NCI-H1694 treated with DMSO at 0.1 percent for 48 hours (cell line): Measurements from ENCODE around the gene CPT1B.
"Not testable (repeated sequence)": the region's sequence is repeated elsewhere in the genome, so short reads cannot be mapped to it uniquely, and the experiment has no call there.

Experiments
- DNase-seq: peaks from one replicate; lab custom pipeline; 2025; lab: John Stamatoyannopoulos, UW

Gene CPT1B

DNA sequence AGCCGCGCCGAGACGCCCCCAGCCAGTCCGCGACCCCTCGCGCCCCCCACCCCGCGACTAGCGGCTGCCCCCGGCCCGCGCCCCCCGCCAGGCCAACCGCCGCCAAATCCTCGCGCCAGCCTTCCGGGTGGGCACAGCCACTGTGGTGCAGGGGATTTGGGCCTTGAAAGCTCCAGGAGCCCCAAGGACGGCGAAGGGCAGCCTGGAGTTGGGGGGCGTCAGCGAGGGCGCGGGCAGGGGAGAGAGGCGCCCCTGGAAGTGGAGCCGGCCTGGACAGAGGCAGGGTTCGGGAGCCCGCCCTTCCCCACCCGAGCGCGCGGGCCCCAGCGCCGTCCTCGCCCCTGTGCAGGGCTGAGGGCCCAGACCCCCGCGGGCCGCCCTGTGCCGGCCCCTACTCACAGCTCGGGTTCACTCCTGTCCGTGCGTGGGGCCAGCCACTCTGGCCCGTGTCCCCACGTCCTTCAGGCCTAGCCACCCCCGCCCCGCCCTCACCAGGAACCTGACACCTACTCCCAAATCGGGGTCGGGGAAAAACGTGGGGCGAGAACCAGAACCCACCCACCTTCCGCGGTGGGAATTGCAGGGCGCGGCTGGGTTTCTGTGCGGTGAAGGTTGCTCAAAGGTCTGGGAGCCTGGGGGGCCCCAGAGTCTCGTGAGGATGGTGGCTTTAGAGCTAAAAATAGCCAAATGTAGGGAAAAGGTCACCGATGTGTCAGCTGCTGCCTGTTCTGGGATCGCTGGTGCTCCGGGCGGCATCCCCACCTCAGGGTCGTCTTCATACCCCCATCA, at the start of gene CPT1B:
TSS of gene CPT1B (minus strand) at position 441 of the 789 bp plus-strand sequence. CDS start 512 bp downstream, outside the sequence.
- no peak for DNase-seq

- no peak for DNase-seq
Measured at GRCh38 chr22:50626850-50627641, 48.8 kb upstream of the CPT1B start.

DNA sequence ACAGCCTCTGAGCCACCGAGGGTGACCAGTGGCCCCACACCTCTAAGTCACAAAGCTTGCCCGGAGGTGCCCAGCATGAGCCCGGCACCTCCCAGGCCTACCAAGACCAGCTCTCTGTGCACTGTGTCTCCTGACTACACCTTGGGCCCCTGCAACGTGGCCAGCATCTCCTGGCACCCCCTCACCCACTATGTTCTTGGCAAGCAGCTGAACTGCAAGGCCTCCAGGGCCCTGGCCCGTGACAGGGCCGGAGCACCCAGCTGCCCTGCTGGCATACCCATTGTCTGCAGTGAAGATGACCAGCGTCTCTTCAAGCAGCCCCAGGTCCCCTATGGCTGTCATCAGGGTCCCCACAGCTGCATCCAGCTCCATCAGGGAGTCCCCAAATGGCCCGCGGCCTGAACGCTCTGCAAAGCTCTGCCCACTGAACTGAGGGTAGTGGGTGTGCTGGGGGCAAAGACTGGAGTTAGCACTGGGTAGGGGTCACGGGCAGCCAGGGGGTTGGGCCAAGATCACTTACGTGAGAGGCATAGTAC, 48.2 kb upstream of the CPT1B start:
- DNase-seq = no peak

GRCh38 chr22:50625568-50626313, 47.5 kb upstream of the CPT1B start:
- no peak for DNase-seq

GRCh38 chr22:50625131-50625567, 46.9 kb upstream of the CPT1B start:
- DNase-seq = no peak

- no peak for DNase-seq
Measured at GRCh38 chr22:50624347-50625130, 46.3 kb upstream of the CPT1B start.

GRCh38 chr22:50622723-50623327, 44.6 kb upstream of the CPT1B start:
- DNase-seq = no peak

GRCh38 chr22:50621948-50622722, 43.9 kb upstream of the CPT1B start:
- DNase-seq = peak; percentile 6

- no peak for DNase-seq
Measured at GRCh38 chr22:50621356-50621880, 43.2 kb upstream of the CPT1B start.

- peak; percentile 76 for DNase-seq
Measured at GRCh38 chr22:50620593-50621355, 42.5 kb upstream of the CPT1B start.

GRCh38 chr22:50614296-50614695, 36.1 kb upstream of the CPT1B start:
- DNase-seq = not testable (repeated sequence)

- no peak for DNase-seq
Measured at GRCh38 chr22:50613291-50613981, 35.2 kb upstream of the CPT1B start.

GRCh38 chr22:50612528-50613221, 34.4 kb upstream of the CPT1B start:
- no peak for DNase-seq

DNA sequence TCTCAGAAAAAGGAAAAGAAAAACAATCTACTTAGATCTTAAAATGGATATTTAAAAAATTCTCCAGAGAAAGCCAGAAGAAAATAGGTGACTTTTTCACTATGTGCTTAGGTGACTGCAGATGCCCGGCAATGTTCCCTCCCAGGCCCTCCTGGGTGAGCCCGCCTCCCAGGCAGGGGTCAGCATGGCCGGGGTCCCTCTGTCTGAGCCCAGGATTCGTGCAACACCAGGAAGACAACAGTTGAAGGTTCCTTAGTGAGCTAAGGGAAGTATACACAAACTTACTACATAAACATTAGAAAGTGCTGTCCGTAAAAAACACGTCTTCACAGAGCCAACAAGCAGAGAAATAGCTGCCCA, 33.9 kb upstream of the CPT1B start:
- no peak for DNase-seq

DNA sequence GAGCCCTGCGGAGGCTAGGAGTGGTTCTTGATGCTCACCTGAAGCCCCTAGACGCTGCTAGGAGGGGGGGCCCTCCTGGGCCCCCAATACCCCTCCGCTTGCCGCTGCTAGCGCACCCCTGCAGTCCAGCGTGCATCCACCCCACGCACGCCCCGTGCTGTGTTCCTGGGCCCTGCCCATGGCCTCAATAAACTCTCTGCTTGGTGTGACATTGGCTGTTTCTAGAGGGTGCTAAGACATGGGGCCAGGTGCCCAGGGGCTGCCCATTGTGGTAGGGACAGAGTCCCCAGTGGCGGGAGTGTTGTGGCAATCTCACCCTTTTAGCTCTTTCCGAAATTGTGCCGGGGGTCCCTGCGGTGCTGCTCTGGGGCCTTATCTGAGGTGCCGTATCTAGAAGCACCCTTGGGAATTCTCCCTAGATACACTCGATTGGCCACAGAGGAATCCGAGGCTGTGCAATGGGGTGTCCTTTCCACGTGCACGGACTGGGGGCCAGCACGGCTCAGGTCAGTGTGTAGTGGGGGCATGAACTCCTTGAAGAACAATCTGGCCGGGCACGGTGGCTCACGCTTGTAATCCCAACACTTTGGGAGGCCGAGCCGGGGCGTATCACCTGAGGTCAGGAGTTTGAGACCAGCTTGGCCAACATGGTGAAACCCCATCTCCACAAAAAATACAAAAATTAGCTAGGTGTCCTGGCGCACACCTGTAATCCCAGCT, 33.3 kb upstream of the CPT1B start:
- no peak for DNase-seq

DNA sequence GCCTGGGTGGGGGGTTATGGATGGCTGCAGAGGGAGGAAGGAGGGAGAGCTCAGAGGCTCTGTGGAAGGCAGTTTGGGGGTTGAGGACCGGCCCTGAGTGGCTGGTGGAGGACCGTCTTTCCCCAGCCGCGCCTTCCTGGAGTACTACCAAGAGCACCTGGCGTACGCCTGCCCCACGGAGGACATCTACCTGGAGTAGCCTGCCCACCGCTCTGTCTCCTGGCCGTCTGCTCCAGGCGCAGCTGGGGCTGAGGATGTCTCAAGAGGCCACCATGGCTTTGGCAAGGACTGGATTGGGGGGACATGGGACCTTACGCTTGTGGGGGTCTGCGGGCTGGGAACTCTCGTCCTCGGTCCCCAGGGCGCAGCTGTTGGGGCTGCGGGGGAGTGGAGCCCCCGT, 32.4 kb upstream of the CPT1B start:
- no peak for DNase-seq

DNA sequence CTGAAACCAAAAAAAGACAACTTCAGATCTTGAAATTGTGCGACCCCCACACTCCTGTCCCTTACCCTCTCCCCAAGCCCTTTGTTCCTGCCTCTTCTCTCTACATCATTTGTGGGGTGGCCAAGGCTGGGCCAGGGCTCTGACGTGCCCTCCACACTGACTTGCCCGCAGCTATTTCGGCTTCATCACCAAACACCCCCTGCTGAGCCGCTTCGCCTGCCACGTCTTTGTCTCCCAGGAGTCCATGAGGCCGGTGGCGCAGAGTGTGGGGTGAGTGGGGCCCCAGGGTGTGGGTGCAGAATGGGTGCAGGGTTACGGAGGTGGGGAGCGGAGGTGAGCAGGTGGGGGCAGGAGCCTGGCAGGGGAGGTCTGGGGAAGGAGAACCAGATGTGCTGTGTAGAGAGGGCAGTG, 31.8 kb upstream of the CPT1B start:
- DNase-seq = no peak
